C4-2B (cell line): ENCODE data around the gene ACAD9.

Experiments
- H3K27ac ChIP-seq: fragments of 450-650 bp; 2 replicates; pipeline ENCODE4 v1.5.1; 2017
- ZFX ChIP-seq: fragments of 450-650 bp; IDR thresholded peaks from 2 replicates; pipeline ENCODE4 v1.6.1; 2017
- TF ChIP-seq, protein P1 (sequence below): fragments of 450-650 bp; conservative IDR thresholded peaks from 2 replicates; pipeline ENCODE4 v1.5.1; 2017; ENCODE audit warnings: mild to moderate bottlenecking

ACAD9 gene

GRCh38 chr3:128853826-128854225, 25.6 kb upstream of the ACAD9 start:
- no peak overlapping the region for H3K27ac ChIP-seq
- TF ChIP-seq, protein P1, sequence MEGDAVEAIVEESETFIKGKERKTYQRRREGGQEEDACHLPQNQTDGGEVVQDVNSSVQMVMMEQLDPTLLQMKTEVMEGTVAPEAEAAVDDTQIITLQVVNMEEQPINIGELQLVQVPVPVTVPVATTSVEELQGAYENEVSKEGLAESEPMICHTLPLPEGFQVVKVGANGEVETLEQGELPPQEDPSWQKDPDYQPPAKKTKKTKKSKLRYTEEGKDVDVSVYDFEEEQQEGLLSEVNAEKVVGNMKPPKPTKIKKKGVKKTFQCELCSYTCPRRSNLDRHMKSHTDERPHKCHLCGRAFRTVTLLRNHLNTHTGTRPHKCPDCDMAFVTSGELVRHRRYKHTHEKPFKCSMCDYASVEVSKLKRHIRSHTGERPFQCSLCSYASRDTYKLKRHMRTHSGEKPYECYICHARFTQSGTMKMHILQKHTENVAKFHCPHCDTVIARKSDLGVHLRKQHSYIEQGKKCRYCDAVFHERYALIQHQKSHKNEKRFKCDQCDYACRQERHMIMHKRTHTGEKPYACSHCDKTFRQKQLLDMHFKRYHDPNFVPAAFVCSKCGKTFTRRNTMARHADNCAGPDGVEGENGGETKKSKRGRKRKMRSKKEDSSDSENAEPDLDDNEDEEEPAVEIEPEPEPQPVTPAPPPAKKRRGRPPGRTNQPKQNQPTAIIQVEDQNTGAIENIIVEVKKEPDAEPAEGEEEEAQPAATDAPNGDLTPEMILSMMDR = no peak
- no peak for TF ChIP-seq ZFX

- TF ChIP-seq ZFX = no peak
- TF ChIP-seq, protein P1 = no peak
- H3K27ac ChIP-seq = no peak overlapping the region
These were observed 24.9 kb upstream of the ACAD9 start for GRCh38 chr3:128854475-128854874.

DNA sequence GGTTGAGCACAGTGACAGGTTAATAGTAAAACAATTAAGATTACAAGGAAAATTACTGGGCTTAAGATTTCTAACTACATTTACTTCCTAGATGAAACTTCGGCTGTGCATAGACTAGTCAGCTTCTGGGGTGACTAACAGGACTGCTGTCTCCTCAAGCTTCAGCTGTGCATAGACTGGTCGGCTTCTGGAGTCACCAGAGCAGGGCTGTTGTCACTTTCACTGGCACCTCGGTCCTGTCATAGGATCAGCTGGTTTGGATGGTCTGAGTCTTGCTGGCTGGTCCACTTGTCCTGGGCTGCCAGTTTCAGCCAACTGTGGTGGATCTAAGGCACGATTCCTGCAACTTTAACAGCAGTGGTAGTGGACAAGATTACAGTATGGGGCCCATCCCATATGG, 23.9 kb upstream of the ACAD9 start:
- H3K27ac ChIP-seq = no peak overlapping the region
- TF ChIP-seq, protein P1 = no peak
- no peak for TF ChIP-seq ZFX

- TF ChIP-seq, protein P1 = no peak
- no peak for TF ChIP-seq ZFX
- no peak overlapping the region for H3K27ac ChIP-seq
These were observed 21.3 kb upstream of the ACAD9 start for GRCh38 chr3:128858167-128858566.

- TF ChIP-seq ZFX = no peak
- TF ChIP-seq, protein P1 = no peak
- no peak overlapping the region for H3K27ac ChIP-seq
These were observed 19.8 kb upstream of the ACAD9 start for GRCh38 chr3:128859630-128860029.

DNA sequence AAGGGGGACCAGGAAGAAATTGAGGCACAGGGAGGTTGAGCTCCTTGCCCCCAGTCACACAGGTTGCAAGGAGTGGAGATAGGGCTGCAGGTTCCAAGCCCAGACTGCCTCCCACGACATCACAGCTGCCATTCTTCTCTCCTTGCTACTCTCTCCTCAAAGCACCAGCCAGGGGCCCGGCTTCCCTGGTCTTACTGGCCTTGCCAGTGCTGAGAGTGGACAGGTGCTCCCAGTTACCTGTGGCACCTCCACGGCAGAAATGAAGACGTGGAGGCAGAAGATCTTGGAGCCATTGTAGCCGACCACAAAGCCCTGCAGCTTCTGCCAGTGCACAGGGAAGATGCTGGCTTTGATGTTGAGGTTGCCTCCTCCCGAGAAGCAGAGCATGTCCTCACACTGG, 17.9 kb upstream of the ACAD9 start:
- no peak overlapping the region for H3K27ac ChIP-seq
- no peak for TF ChIP-seq ZFX
- TF ChIP-seq, protein P1 = no peak

GRCh38 chr3:128863560-128863959, 15.9 kb upstream of the ACAD9 start:
- H3K27ac ChIP-seq = no peak overlapping the region
- no peak for TF ChIP-seq ZFX
- TF ChIP-seq, protein P1 = no peak; the same call in 1 of the 2 replicates
